HG03460 (cell line): ENCODE results near the gene COG8.
"Not testable (repeated sequence)": the region's sequence is repeated elsewhere in the genome, so short reads cannot be mapped to it uniquely, and the experiment has no call there.

Experiments
- ATAC-seq: cut with Tn5 transposase; IDR thresholded peaks from one replicate; pipeline ENCODE4 v1.9.1; 2021; ENCODE audit not compliant: unreplicated experiment

The COG8 gene, protein sequence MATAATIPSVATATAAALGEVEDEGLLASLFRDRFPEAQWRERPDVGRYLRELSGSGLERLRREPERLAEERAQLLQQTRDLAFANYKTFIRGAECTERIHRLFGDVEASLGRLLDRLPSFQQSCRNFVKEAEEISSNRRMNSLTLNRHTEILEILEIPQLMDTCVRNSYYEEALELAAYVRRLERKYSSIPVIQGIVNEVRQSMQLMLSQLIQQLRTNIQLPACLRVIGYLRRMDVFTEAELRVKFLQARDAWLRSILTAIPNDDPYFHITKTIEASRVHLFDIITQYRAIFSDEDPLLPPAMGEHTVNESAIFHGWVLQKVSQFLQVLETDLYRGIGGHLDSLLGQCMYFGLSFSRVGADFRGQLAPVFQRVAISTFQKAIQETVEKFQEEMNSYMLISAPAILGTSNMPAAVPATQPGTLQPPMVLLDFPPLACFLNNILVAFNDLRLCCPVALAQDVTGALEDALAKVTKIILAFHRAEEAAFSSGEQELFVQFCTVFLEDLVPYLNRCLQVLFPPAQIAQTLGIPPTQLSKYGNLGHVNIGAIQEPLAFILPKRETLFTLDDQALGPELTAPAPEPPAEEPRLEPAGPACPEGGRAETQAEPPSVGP

GRCh38 chr16:69339289-69340094, at the start of gene COG8, which contains the start of gene NIP7:
TSS of gene COG8 (minus strand) at chr16:69339564. CDS start at chr16:69339552, 12 bp downstream.
TSS of gene NIP7 (plus strand) at chr16:69339772. CDS start at chr16:69339830, 58 bp downstream.
- ATAC-seq = peak; percentile 92

GRCh38 chr16:69386596-69386995, 47.2 kb upstream of the COG8 start:
- ATAC-seq = no peak

DNA sequence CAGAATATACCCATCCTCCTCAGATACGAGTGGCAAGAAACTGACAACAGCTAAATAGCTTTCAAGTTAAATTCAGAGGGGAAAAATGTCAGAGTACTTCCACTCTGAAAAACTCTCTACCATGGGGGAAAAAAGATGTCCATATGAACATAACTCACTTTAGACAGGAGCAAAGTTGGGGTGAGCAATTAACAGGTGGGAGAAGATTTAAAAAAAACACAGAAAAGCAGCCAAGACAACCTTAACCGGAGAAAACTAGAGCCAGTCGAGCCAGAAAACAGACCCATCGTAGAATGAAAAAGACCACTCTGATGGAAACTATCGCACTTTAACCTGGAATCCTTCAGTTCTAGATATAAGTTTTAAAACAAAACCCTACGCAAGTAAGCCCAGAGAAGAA, 45.6 kb upstream of the COG8 start:
- ATAC-seq = no peak

DNA sequence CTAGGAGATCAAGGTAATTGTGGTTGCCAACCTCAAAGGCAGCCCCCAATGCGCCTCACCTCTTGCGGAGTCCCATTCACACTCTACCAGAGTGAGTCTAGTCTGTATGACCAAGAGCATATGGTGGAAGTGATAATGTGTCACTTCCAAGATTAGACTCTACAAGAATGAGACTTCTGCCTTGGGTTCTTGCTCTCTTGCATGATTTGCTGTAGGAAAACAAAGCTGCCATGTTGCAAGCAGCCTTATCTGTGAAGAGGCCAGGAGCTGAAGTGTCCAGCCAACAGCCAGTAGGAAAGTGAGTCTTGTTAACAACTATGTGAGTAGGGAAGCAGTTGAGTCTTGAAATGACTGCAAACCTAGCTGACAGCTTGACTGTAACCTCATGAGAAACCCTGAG, 43.1 kb upstream of the COG8 start:
- no peak for ATAC-seq

GRCh38 chr16:69381231-69381630, 41.9 kb upstream of the COG8 start:
- no peak for ATAC-seq

DNA sequence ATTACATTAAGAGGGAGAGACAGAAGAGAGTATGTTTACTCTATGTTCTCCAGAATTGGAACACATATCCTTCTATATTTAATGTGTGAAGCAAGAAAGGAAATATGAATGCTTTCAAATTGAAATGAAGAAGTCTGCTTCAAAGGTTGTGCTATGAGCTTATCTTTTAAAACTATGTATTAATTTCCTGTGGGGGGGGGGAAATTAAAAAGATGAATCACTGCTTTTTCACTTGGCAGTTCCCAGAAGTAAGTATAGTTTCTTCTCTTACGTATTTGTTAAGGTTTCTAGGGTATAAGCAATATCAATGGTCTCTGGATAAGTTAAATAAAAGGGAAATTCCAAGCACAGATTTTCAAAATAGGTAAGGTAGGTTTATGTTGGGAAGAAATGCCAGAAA, 39.4 kb upstream of the COG8 start:
- ATAC-seq = no peak

DNA sequence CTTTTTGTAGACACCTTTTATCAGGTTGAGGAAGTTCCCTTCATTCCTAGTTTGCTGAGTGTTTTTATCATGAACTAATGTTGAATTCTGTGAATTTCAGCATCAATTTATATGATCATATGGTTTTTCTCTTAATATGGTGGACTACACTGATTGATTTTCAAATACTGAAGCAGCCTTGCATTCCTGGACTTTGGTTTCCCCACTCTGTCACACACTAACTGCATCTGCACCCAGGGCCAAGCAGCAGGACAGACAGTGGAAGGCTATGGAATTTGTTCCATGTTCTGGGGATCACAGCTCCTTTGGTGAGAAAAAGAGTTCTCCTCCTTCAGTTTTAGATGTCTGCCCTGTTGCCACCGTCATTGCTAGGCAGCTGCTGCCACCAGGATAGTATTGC, 38.7 kb upstream of the COG8 start:
- no peak for ATAC-seq

- ATAC-seq = no peak
Measured at GRCh38 chr16:69376393-69377059, 37.2 kb upstream of the COG8 start.

DNA sequence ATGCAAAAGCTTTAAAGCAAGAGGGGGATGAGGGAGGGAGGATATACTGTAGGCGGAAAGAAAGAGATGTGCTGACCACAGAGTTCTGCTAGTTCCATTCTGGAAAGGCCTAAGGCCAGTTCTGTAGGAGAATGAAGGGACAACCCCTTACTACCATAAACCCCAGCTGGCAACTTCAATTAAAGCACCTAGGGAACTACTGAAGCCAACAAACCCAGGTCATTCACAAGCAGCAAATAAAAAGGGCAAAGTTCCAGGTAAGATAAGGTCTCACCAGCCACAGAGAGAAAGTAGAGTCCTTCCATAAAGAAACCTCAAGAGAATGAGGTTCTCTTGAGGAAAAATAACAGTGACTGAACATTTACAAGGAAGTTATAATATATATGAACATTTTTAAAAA, 33.7 kb upstream of the COG8 start:
- no peak for ATAC-seq

- ATAC-seq = no peak
Measured at GRCh38 chr16:69371564-69371963, 32.2 kb upstream of the COG8 start.

- no peak for ATAC-seq
Measured at GRCh38 chr16:69368866-69369265, 29.5 kb upstream of the COG8 start.

GRCh38 chr16:69367980-69368379, 28.6 kb upstream of the COG8 start:
- ATAC-seq = no peak

DNA sequence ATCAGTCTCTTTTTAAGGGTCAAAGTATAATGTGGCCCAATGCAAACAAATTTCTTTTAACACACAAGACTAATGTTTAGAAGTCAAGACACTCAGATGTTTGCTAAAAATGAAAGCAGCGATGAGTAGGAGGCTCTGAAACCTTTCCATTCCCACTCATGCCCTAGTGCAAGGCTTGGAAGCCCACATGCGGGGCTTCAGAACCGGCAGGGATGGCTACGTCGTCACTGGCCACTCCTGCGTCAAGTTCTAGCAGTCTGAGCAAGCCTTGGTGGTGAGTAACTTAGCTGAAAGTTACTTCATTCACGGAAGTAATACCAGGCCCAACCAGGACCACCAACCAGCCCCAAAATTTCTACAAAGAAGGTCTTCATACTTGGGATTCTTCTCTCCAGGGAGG, 27.1 kb upstream of the COG8 start:
- no peak for ATAC-seq

- ATAC-seq = no peak
Measured at GRCh38 chr16:69365901-69366300, 26.5 kb upstream of the COG8 start.

DNA sequence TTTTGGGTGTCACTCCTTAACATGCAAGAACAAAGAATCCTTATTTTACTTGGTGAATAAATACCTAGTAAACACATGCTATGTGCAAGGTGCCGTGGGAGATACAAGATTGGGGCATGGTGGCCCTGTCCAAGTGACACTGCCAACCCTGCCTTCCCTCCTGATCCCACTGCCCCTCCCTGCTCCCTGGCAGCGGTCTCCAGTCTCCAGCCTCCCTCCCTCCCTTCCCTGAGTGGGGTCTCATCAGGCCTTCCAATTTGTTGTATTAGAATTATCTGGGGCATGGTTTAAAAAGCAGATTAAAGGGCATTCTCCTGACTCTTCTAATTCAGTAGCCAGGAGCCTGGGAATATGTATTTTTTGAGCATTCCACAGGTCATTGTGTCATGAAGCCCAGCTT, 24.7 kb upstream of the COG8 start:
- ATAC-seq = no peak

GRCh38 chr16:69363281-69363717, 23.9 kb upstream of the COG8 start:
- ATAC-seq = no peak

GRCh38 chr16:69360070-69360469, 20.7 kb upstream of the COG8 start:
- not testable (repeated sequence) for ATAC-seq

DNA sequence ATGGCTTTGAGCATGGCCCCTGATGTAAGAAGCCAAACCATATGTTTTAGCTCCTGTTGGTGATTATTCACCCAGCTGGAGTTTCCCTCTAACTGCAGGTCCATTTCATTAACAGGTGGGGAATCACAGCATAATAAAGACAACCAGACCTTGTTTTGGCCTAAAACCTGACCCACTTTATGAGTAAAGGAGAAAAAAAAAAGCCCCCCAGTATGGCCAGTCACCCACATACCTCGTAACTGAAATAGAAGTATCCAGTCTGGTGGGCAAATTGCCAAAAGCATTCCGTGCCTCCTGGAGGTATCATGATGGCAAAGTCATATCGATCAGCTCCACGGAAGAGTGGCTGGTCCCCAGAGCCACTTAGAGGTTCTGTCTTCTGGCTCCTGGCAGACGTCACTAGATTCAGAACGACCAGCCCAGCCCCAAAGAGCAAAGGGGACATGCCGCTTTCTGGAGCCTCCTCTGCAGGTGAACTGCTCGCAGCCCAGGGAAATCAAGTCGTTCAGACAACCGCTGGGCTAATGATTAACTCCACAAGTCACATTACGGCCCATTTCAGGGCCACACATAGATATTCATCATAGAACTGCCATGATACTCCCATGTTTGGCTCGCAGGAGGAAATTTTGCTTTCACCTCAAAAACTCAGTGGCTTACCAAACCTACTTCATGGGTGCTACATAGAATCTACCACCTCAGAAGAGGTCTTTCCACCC, 12.1 kb upstream of the COG8 start, which contains the start of gene TMED6:
TSS of gene TMED6 (minus strand) at position 478 of the 719 bp plus-strand sequence. CDS start at position 445, 33 bp downstream.
- no peak for ATAC-seq

- no peak for ATAC-seq
Measured at GRCh38 chr16:69350536-69351133, 11.3 kb upstream of the COG8 start.

DNA sequence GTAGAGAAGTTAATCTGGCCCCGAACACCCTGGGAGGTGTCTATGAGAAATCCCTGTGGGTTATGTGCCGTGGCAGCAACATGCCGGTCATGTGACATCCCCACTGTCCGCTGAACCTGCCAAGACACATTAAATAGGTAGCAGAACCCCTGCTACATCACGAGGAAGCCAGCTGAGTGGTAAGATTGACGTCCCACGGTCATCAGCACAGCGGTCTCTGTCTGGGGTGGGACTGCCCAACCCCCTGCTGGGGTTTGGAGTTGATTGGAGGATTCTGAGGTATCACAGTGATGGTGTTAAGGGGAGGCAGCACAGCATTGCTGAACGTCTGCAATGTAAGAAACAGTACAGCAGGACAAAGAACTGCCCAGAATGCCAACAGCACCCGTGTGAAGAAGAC, 10.2 kb upstream of the COG8 start:
- ATAC-seq = no peak
